Hepatocyte (in vitro differentiated cells): ENCODE results near the gene AP2A2. TPM values are rescaled to one million over a fixed set of nuclear protein-coding genes. Genes with fewer than 3 reads are reported as not detected.
A peak's percentile ranks its signal among the peaks of the same experiment; 100 is the strongest.

Experiments
- DNase-seq: peaks from one replicate; pipeline ENCODE4 v3.0.0-alpha.2; 2016; ENCODE audit warnings: low spot score
- H2AFZ ChIP-seq: fragments of 200-600 bp; sonication (generic); 2 replicates; pipeline ENCODE4 v1.6.0; 2016; ENCODE audit warnings: antibody characterized with exemption, mild to moderate bottlenecking
- H3K27ac ChIP-seq: fragments of 200-600 bp; sonication (generic); 2 replicates; pipeline ENCODE4 v1.5.1; 2016; ENCODE audit warnings: mild to moderate bottlenecking
- H3K27me3 ChIP-seq: fragments of 200-600 bp; sonication (generic); 2 replicates; pipeline ENCODE4 v1.6.1; 2016
- H3K36me3 ChIP-seq: fragments of 200-600 bp; sonication (generic); replicated peaks from 2 replicates; pipeline ENCODE4 v1.5.1; 2016; ENCODE audit warnings: low read depth; ENCODE audit not compliant: insufficient read depth
- H3K4me1 ChIP-seq: fragments of 200-600 bp; sonication (generic); 2 replicates; pipeline ENCODE4 v1.5.1; 2016; ENCODE audit warnings: mild to moderate bottlenecking, moderate library complexity; ENCODE audit not compliant: insufficient read depth
- H3K4me2 ChIP-seq: fragments of 200-600 bp; sonication (generic); 2 replicates; pipeline ENCODE4 v1.6.0; 2016
- H3K4me3 ChIP-seq: fragments of 200-600 bp; sonication (generic); 2 replicates; pipeline ENCODE4 v1.5.1; 2016; ENCODE audit warnings: mild to moderate bottlenecking
- H3K79me2 ChIP-seq: fragments of 200-600 bp; sonication (generic); 2 replicates; pipeline ENCODE4 v1.6.0; 2017; ENCODE audit warnings: mild to moderate bottlenecking
- H3K9me2 ChIP-seq: fragments of 200-600 bp; sonication (generic); replicated peaks from 2 replicates; pipeline ENCODE4 v1.6.0; 2017; ENCODE audit warnings: mild to moderate bottlenecking; ENCODE audit not compliant: insufficient read depth
- H3K9me3 ChIP-seq: fragments of 200-600 bp; sonication (generic); 2 replicates; pipeline ENCODE4 v1.5.1; 2016; ENCODE audit warnings: low read depth, mild to moderate bottlenecking
- H4K20me1 ChIP-seq: fragments of 200-600 bp; sonication (generic); 2 replicates; pipeline ENCODE4 v1.6.0; 2016; ENCODE audit warnings: mild to moderate bottlenecking; ENCODE audit not compliant: insufficient read depth, poor library complexity, severe bottlenecking
- CTCF ChIP-seq: fragments of 200-600 bp; sonication (generic); IDR thresholded peaks from 2 replicates; pipeline ENCODE4 v1.5.1; 2016; ENCODE audit warnings: antibody characterized with exemption, mild to moderate bottlenecking; ENCODE audit not compliant: poor library complexity
- EZH2 ChIP-seq: fragments of 200-600 bp; sonication (generic); IDR thresholded peaks from 2 replicates; pipeline ENCODE4 v1.6.1; 2016; ENCODE audit warnings: antibody characterized with exemption, mild to moderate bottlenecking, borderline replicate concordance
- EZH2phosphoT487 ChIP-seq: fragments of 200-600 bp; sonication (generic); IDR thresholded peaks from one replicate; pipeline ENCODE4 v1.6.1; 2018; ENCODE audit warnings: antibody characterized with exemption, mild to moderate bottlenecking, low read depth, moderate library complexity; ENCODE audit not compliant: unreplicated experiment, severe bottlenecking
- WGBS: methylation state at CpG from one replicate; pipeline ENCODE4 v1.1.6; 2016; ENCODE audit warnings: low lambda C conversion rate; ENCODE audit errors: missing lambda C conversion rate; 5-methylcytosine and 5-hydroxymethylcytosine counted together
- polyA plus RNA-seq: library from polyadenylated mRNA; unstranded; fragments of >200 nt; fragmentation: Nextera tagmentation; extraction: Ambion mirVana; gene quantifications from 2 replicates; pipeline ENCODE4 v1.2.1, GENCODE V29; 2016
- small RNA-seq: library from RNA; depleted of rRNA; stranded (forward); fragments of <200 nt; gene quantifications from one replicate; pipeline ENCODE3, GENCODE V24; 2014
- total RNA-seq: library from RNA; depleted of rRNA; stranded (reverse); fragments of >200 nt; gene quantifications from 2 replicates; pipeline ENCODE4 v1.2.3, GENCODE V29; 2014

The AP2A2 gene
- total and polyA plus RNA-seq, 2 experiments from 2014 or later = 49.7 to 68.0 TPM

- H3K27me3 ChIP-seq = no peaks in the 10 kb centered on the region
- no peaks in the 10 kb centered on the region for H3K79me2 ChIP-seq
- TF ChIP-seq EZH2phosphoT487 = no peak
- no peak for TF ChIP-seq CTCF
- TF ChIP-seq EZH2 = no peak
- WGBS = 65% methylated on average over 15 of the region's 15 CpGs
- H3K9me2 ChIP-seq = no peaks in the 10 kb centered on the region
- H3K9me3 ChIP-seq = no peaks in the 10 kb centered on the region
- no peak for DNase-seq
- no peak overlapping the region for H3K4me3 ChIP-seq
- H2AFZ ChIP-seq = no peak overlapping the region
- no peaks in the 10 kb centered on the region for H3K36me3 ChIP-seq
- H3K27ac ChIP-seq = peak overlapping the region; percentile 88
- no peaks in the 10 kb centered on the region for H4K20me1 ChIP-seq
- H3K4me2 ChIP-seq = no peak overlapping the region
- H3K4me1 ChIP-seq = no peaks in the 10 kb centered on the region
Measured at GRCh38 chr11:1059759-1060158, 134.1 kb downstream of the AP2A2 start.

GRCh38 chr11:1060410-1060809 lies 134.7 kb downstream of the AP2A2 start:
- Histone ChIP-seq H3K9me2 (no peaks in the 10 kb centered on the region), H2AFZ (no peak overlapping the region), H3K79me2 (no peaks in the 10 kb centered on the region), H3K4me1 (no peaks in the 10 kb centered on the region), H3K4me3 (no peak overlapping the region), H3K4me2 (no peak overlapping the region), H3K27me3 (no peaks in the 10 kb centered on the region), H3K27ac (peak overlapping the region; percentile 88), H3K9me3 (no peaks in the 10 kb centered on the region), H4K20me1 (no peaks in the 10 kb centered on the region), H3K36me3 (no peaks in the 10 kb centered on the region)
- 88% methylated on average over 16 of the region's 16 CpGs for WGBS
- TF ChIP-seq EZH2 (no peak), EZH2phosphoT487 (no peak), CTCF (no peak)
- no peak for DNase-seq

- Histone ChIP-seq H3K36me3 (no peaks in the 10 kb centered on the region), H3K4me1 (no peaks in the 10 kb centered on the region), H3K4me3 (no peak overlapping the region), H3K4me2 (no peak overlapping the region), H3K9me2 (no peaks in the 10 kb centered on the region), H3K27ac (peak overlapping the region; percentile 88), H3K27me3 (no peaks in the 10 kb centered on the region), H3K79me2 (no peaks in the 10 kb centered on the region), H2AFZ (no peak overlapping the region), H3K9me3 (no peaks in the 10 kb centered on the region), H4K20me1 (no peaks in the 10 kb centered on the region)
- peak; percentile 81 for DNase-seq
- 67% methylated on average over 18 of the region's 18 CpGs for WGBS
- TF ChIP-seq EZH2phosphoT487 (no peak), CTCF (no peak), EZH2 (no peak)
Measured at GRCh38 chr11:1060852-1061616, 135.4 kb downstream of the AP2A2 start.

Small RNAs within 50 kb of the gene (small RNA-seq; reads per million reads assigned to genes)
- not detected for gene RNU6-1025P

Other genes starting within 250 kb of the AP2A2 start
- 27.2 and 41.5 TPM in 2 replicates for gene DEAF1, start 230.6 kb upstream of the AP2A2 start, total RNA-seq
- 59.1 and 75.1 TPM in 2 replicates for gene DEAF1, start 230.6 kb upstream of the AP2A2 start, polyA plus RNA-seq
- gene TMEM80, start 230.1 kb upstream of the AP2A2 start, total RNA-seq = 23.8 and 26.7 TPM in 2 replicates
- gene TMEM80, start 230.1 kb upstream of the AP2A2 start, polyA plus RNA-seq = 35.5 and 38.1 TPM in 2 replicates
- gene EPS8L2, start 219.6 kb upstream of the AP2A2 start, total RNA-seq = 135 and 157 TPM in 2 replicates
- 310 and 339 TPM in 2 replicates for gene EPS8L2, start 219.6 kb upstream of the AP2A2 start, polyA plus RNA-seq
- 132 and 137 TPM in 2 replicates for gene TALDO1, start 178.4 kb upstream of the AP2A2 start, total RNA-seq
- gene TALDO1, start 178.4 kb upstream of the AP2A2 start, polyA plus RNA-seq = 161 and 178 TPM in 2 replicates
- 21.4 and 24.2 TPM in 2 replicates for gene GATD1, start 148.4 kb upstream of the AP2A2 start, total RNA-seq
- 21.6 and 29.0 TPM in 2 replicates for gene GATD1, start 148.4 kb upstream of the AP2A2 start, polyA plus RNA-seq
- gene CEND1, start 135.8 kb upstream of the AP2A2 start, total RNA-seq = not detected in 2 replicates
- 0.39 TPM in 1 of 2 replicates, not detected in the other for gene CEND1, start 135.8 kb upstream of the AP2A2 start, polyA plus RNA-seq
- gene SLC25A22, start 127.6 kb upstream of the AP2A2 start, total RNA-seq = 11.1 and 16.2 TPM in 2 replicates
- gene SLC25A22, start 127.6 kb upstream of the AP2A2 start, polyA plus RNA-seq = 19.7 and 23.7 TPM in 2 replicates
- 7.1 and 11.1 TPM in 2 replicates for gene PIDD1, start 120.6 kb upstream of the AP2A2 start, total RNA-seq
- 16.3 and 29.5 TPM in 2 replicates for gene PIDD1, start 120.6 kb upstream of the AP2A2 start, polyA plus RNA-seq
- 342 and 401 TPM in 2 replicates for gene RPLP2, start 115.9 kb upstream of the AP2A2 start, total RNA-seq
- gene RPLP2, start 115.9 kb upstream of the AP2A2 start, polyA plus RNA-seq = 468 and 539 TPM in 2 replicates
- 12.2 and 12.9 TPM in 2 replicates for gene PNPLA2, start 107.0 kb upstream of the AP2A2 start, total RNA-seq
- 50.0 and 57.3 TPM in 2 replicates for gene PNPLA2, start 107.0 kb upstream of the AP2A2 start, polyA plus RNA-seq
- 9.7 and 10.2 TPM in 2 replicates for gene CRACR2B, start 98.0 kb upstream of the AP2A2 start, total RNA-seq
- gene CRACR2B, start 98.0 kb upstream of the AP2A2 start, polyA plus RNA-seq = 33.2 and 39.7 TPM in 2 replicates
- gene CD151, start 92.9 kb upstream of the AP2A2 start, total RNA-seq = 248 and 260 TPM in 2 replicates
- gene CD151, start 92.9 kb upstream of the AP2A2 start, polyA plus RNA-seq = 356 and 392 TPM in 2 replicates
- 38.0 and 50.2 TPM in 2 replicates for gene POLR2L, start 83.3 kb upstream of the AP2A2 start, total RNA-seq
- gene POLR2L, start 83.3 kb upstream of the AP2A2 start, polyA plus RNA-seq = 372 and 402 TPM in 2 replicates
- gene TSPAN4, start 83.0 kb upstream of the AP2A2 start, total RNA-seq = 62.5 and 82.8 TPM in 2 replicates
- 148 and 177 TPM in 2 replicates for gene TSPAN4, start 83.0 kb upstream of the AP2A2 start, polyA plus RNA-seq
- 61.5 and 92.4 TPM in 2 replicates for gene CHID1, start 15.1 kb upstream of the AP2A2 start, total RNA-seq
- 152 and 155 TPM in 2 replicates for gene CHID1, start 15.1 kb upstream of the AP2A2 start, polyA plus RNA-seq
- gene MUC6, start 110.8 kb downstream of the AP2A2 start, total RNA-seq = not detected in 2 replicates
- gene MUC6, start 110.8 kb downstream of the AP2A2 start, polyA plus RNA-seq = not detected in 2 replicates
- 6.7 and 18.2 TPM in 2 replicates for gene MUC2, start 149.0 kb downstream of the AP2A2 start, total RNA-seq
- 0.77 and 0.83 TPM in 2 replicates for gene MUC2, start 149.0 kb downstream of the AP2A2 start, polyA plus RNA-seq
- under 0.01 and 0.07 TPM in 2 replicates for gene MUC5AC, start 232.1 kb downstream of the AP2A2 start, total RNA-seq
- 0.02 and 0.08 TPM in 2 replicates for gene MUC5AC, start 232.1 kb downstream of the AP2A2 start, polyA plus RNA-seq